B cell (primary cell): ENCODE data around the gene GTF2IRD1. TPM values are rescaled to one million over a fixed set of nuclear protein-coding genes. Genes with fewer than 3 reads are reported as not detected.

Source experiments
- ATAC-seq: fragments of 200-7000 bp; cut with Tn5 transposase; one replicate; pipeline ENCODE4 v1.10.0; 2021; ENCODE audit warnings: low read depth, mild to moderate bottlenecking, moderate number of reproducible peaks, moderate library complexity
- CTCF ChIA-PET: fragments of 350-600 bp; sonication (Branson Sonifier 250); formaldehyde crosslinking; loops from one replicate; lab custom pipeline; 2021; ENCODE audit warnings: antibody characterized with exemption, inconsistent platforms; lab: Charles Lee
- POLR2A ChIA-PET: fragments of 350-600 bp; sonication (Branson Sonifier 250); formaldehyde crosslinking; loops from one replicate; lab custom pipeline; 2021; ENCODE audit warnings: antibody characterized with exemption; lab: Charles Lee
- DNase-seq: peaks from one replicate; pipeline ENCODE4 v3.0.0; 2013
- H2AFZ ChIP-seq: 2 replicates; pipeline ENCODE4 v1.6.1; 2012; ENCODE audit warnings: mild to moderate bottlenecking, low read depth, low read length; ENCODE audit not compliant: insufficient read depth, poor library complexity, severe bottlenecking
- H3K27ac ChIP-seq, 2 donors: 1 replicate in 1 of 2; 2 replicates in 1 of 2; pipeline ENCODE4 v1.5.1; 2012 to 2013; ENCODE audit warnings: low read length in 2 of 2, mild to moderate bottlenecking in 2 of 2, moderate library complexity in 1 of 2
- H3K27me3 ChIP-seq, 4 experiments: fragments of 200-600 bp in 1 of 4; sonication (generic) in 1 of 4; replicated peaks in 1 of 4; 1 replicate in 2 of 4; 2 replicates in 2 of 4; pipeline versions ENCODE4 v1.6.1 to v1.7.0; 2013 to 2016; ENCODE audit warnings: low read length in 3 of 4, mild to moderate bottlenecking in 2 of 4, mixed read lengths in 1 of 4, moderate library complexity in 1 of 4; ENCODE audit not compliant: insufficient read depth in 4 of 4, control insufficient read depth in 3 of 4; ENCODE audit errors: control extremely low read depth in 1 of 4
- H3K36me3 ChIP-seq, 2 experiments: replicated peaks in 1 of 2; 1 replicate in 1 of 2; 2 replicates in 1 of 2; pipeline versions ENCODE4 v1.6.1 to v1.7.1; 2013; ENCODE audit warnings: low read length in 1 of 2; ENCODE audit not compliant: insufficient read depth in 2 of 2, control insufficient read depth in 1 of 2; ENCODE audit errors: control extremely low read depth in 1 of 2, extremely low read depth in 1 of 2
- H3K4me1 ChIP-seq, 2 donors: fragments of 200-600 bp in 1 of 2; sonication (generic) in 1 of 2; 1 replicate in 1 of 2; 2 replicates in 1 of 2; pipeline versions ENCODE4 v1.5.1 to v1.6.1; 2013 to 2017; ENCODE audit warnings: low read length in 2 of 2; ENCODE audit not compliant: control insufficient read depth in 2 of 2, insufficient read depth in 2 of 2
- H3K4me2 ChIP-seq: replicated peaks from 2 replicates; pipeline ENCODE3; 2012; ENCODE audit warnings: mild to moderate bottlenecking, low read depth, low read length; ENCODE audit not compliant: poor library complexity, severe bottlenecking
- H3K4me3 ChIP-seq, 5 experiments: fragments of 200-600 bp in 1 of 5; sonication (generic) in 1 of 5; 1 replicate in 3 of 5; 2 replicates in 2 of 5; pipeline versions ENCODE4 v1.5.1 to v1.7.0; 2011 to 2016; ENCODE audit warnings: low read length in 4 of 5, mild to moderate bottlenecking in 4 of 5, low read depth in 2 of 5, control low read depth in 1 of 5, moderate library complexity in 1 of 5; ENCODE audit not compliant: insufficient read depth in 1 of 5; ENCODE audit errors: control extremely low read depth in 1 of 5, extremely low read depth in 1 of 5
- H3K79me2 ChIP-seq: fragments of 200-600 bp; sonication (generic); one replicate; pipeline ENCODE4 v1.6.0; 2016; ENCODE audit warnings: low read length; ENCODE audit not compliant: control insufficient read depth, insufficient read depth
- H3K9ac ChIP-seq: fragments of 200-600 bp; sonication (generic); 2 replicates; pipeline ENCODE4 v1.6.1; 2017; ENCODE audit warnings: mild to moderate bottlenecking, low read length, moderate library complexity
- H3K9me3 ChIP-seq, 3 donors: one replicate each; pipeline versions ENCODE4 v1.6.1 to v1.7.1; 2013; ENCODE audit warnings: low read length in 2 of 3; ENCODE audit not compliant: control insufficient read depth in 2 of 3, insufficient read depth in 1 of 3; ENCODE audit errors: control extremely low read depth in 1 of 3
- H4K20me1 ChIP-seq: 2 replicates; pipeline ENCODE4 v1.6.0; 2012; ENCODE audit warnings: mild to moderate bottlenecking, low read length; ENCODE audit not compliant: insufficient read depth, control insufficient read depth, poor library complexity, severe bottlenecking
- H3K27ac Mint-ChIP-seq: one replicate; pipeline ENCODE4 v1.8.0; 2021; ENCODE audit warnings: mixed read lengths
- H3K27me3 Mint-ChIP-seq: one replicate; pipeline ENCODE4 v1.8.0; 2021; ENCODE audit warnings: mixed read lengths
- H3K4me1 Mint-ChIP-seq: one replicate; pipeline ENCODE4 v1.8.0; 2021; ENCODE audit warnings: mixed read lengths
- H3K4me3 Mint-ChIP-seq: one replicate; pipeline ENCODE4 v1.8.0; 2021; ENCODE audit warnings: mixed read lengths
- H3K9me3 Mint-ChIP-seq: one replicate; pipeline ENCODE4 v1.8.0; 2022; ENCODE audit warnings: mixed read lengths; ENCODE audit not compliant: insufficient read depth
- EZH2 ChIP-seq: IDR thresholded peaks from 2 replicates; pipeline ENCODE4 v1.6.1; 2012; ENCODE audit warnings: borderline replicate concordance, low read depth, mild to moderate bottlenecking, moderate library complexity, low read length; ENCODE audit not compliant: insufficient read depth, poor library complexity, severe bottlenecking
- WGBS: methylation state at CpG from one replicate; pipeline ENCODE4 v1.1.5; 2013; ENCODE audit warnings: missing lambda C conversion rate; ENCODE audit not compliant: insufficient coverage; 5-methylcytosine and 5-hydroxymethylcytosine counted together
- intact Hi-C: fragments of 100-400 bp; cut with micrococcal nuclease; formaldehyde crosslinking; loops from one replicate; pipeline ENCODE4 v1.10.0; 2022
- polyA plus RNA-seq: library from polyadenylated mRNA; depleted of rRNA; stranded (reverse); fragments of >200 nt; gene quantifications from 2 replicates; pipeline ENCODE4 v1.2.3, GENCODE V29; 2012
- total RNA-seq, 2 donors: library from RNA; stranded (reverse); fragments of 120-200 nt in 1 of 2; gene quantifications; 1 replicate in 1 of 2; 2 replicates in 1 of 2; pipeline versions ENCODE4 v1.2.3 to v1.2.4, GENCODE V29; 2013 to 2022
- TF ChIP-seq, protein P1 (sequence below): fragments of 200-600 bp; IDR thresholded peaks from one replicate; pipeline ENCODE4 v1.8.0; 2022; ENCODE audit warnings: antibody characterized with exemption, mild to moderate bottlenecking

The GTF2IRD1 gene
- total and polyA plus RNA-seq, 2 donors (not counting 1 experiment from before 2014, with no cell fraction given) = 0.45 to 2.2 TPM

DNA sequence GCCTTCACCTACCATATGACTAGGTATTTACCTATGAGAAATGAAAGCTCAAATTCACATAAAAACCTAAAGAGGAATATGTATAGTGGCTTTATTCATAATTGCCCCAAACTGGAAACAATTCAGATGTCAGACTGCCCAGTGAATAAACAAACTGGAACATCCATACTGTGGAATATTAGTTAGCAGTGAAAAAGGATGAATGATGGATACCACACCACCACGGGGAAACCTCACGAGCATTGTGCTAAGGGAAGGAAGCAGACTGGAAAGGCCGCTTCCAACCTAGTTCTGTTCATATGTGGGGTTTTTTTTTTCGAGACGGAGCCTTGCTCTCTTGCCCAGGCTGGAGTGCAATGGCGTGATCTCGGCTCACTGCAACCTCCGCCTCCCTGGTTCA is 16.8 kb downstream of the GTF2IRD1 start:
- Histone ChIP-seq H3K27me3 (peaks cover 0 to 7% (median 0%) of the 10 kb centered on the region in 4 experiments), H2AFZ (no peak overlapping the region), H3K4me3 (no peak overlapping the region), H3K79me2 (no peaks in the 10 kb centered on the region), H3K9me3 (peaks cover 0 to 5% (median 0%) of the 10 kb centered on the region in 3 donors), H4K20me1 (no peaks in the 10 kb centered on the region), H3K27ac (no peak overlapping the region), H3K4me2 (no peak overlapping the region), H3K9ac (no peak overlapping the region), H3K36me3 (no peaks in the 10 kb centered on the region), H3K4me1 (peaks cover 0 to 5% of the 10 kb centered on the region in 2 donors)
- ChIA-PET POLR2A (no interaction called here), CTCF (interaction anchor here (0.6 kb wide), 1 partner anchor 99 kb away, joined by 6 read pairs; no protein-coding TSS in a partner anchor)
- intact Hi-C loops = no loop called here
- DNase-seq = no peak
- peaks cover 3% of the 10 kb centered on the region for H3K27me3 Mint-ChIP-seq
- no peak overlapping the region for H3K27ac Mint-ChIP-seq
- ATAC-seq = no peak
- 100% methylated on average over 5 of the region's 8 CpGs for whole genome bisulfite sequencing
- H3K4me1 Mint-ChIP-seq = peaks cover 7% of the 10 kb centered on the region
- H3K9me3 Mint-ChIP-seq = no peaks in the 10 kb centered on the region
- TF ChIP-seq, protein P1, sequence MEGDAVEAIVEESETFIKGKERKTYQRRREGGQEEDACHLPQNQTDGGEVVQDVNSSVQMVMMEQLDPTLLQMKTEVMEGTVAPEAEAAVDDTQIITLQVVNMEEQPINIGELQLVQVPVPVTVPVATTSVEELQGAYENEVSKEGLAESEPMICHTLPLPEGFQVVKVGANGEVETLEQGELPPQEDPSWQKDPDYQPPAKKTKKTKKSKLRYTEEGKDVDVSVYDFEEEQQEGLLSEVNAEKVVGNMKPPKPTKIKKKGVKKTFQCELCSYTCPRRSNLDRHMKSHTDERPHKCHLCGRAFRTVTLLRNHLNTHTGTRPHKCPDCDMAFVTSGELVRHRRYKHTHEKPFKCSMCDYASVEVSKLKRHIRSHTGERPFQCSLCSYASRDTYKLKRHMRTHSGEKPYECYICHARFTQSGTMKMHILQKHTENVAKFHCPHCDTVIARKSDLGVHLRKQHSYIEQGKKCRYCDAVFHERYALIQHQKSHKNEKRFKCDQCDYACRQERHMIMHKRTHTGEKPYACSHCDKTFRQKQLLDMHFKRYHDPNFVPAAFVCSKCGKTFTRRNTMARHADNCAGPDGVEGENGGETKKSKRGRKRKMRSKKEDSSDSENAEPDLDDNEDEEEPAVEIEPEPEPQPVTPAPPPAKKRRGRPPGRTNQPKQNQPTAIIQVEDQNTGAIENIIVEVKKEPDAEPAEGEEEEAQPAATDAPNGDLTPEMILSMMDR = no peak
- TF ChIP-seq EZH2 = no peak
- H3K4me3 Mint-ChIP-seq = no peak overlapping the region

DNA sequence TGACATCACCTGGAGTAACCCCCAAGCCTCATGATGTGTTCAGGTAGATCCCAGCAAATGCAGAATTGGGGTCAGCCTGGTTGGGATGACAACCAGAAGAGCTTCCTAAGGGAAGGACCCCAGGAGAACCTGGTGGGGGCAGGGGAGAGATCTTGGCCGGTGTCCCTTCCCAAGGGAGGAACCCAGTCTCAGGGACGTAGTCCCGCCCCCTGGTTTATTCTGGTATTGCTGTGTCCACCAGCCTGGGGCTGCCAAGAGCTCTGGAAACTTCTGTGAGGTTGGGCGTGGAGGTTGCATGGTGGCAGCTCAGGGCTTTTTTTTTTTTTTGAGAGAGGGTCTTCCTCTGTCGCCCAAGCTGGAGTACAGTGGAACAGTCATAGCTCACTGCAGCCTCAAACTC is 19.4 kb downstream of the GTF2IRD1 start:
- WGBS = 71% methylated on average over 3 of the region's 5 CpGs
- no peak overlapping the region for H3K4me3 ChIP-seq
- no peaks in the 10 kb centered on the region for H3K36me3 ChIP-seq
- Mint-ChIP-seq H3K4me3 (no peak overlapping the region), H3K9me3 (no peaks in the 10 kb centered on the region), H3K27me3 (peaks cover 2% of the 10 kb centered on the region), H3K27ac (no peak overlapping the region), H3K4me1 (peaks cover 17% of the 10 kb centered on the region)
- H3K27ac ChIP-seq = no peak overlapping the region
- H2AFZ ChIP-seq = no peak overlapping the region
- peaks cover 0 to 4% (median 0%) of the 10 kb centered on the region in 4 experiments for H3K27me3 ChIP-seq
- TF ChIP-seq, protein P1 = no peak
- no peak for TF ChIP-seq EZH2
- ChIA-PET POLR2A (interaction anchor here (0.6 kb wide), 1 partner anchor 46 kb away, joined by 3 read pairs; no protein-coding TSS in a partner anchor), CTCF (no interaction called here)
- intact Hi-C loops = no loop called here
- H3K79me2 ChIP-seq = no peaks in the 10 kb centered on the region
- no peak overlapping the region for H3K9ac ChIP-seq
- H3K4me1 ChIP-seq = peaks cover 0 to 5% of the 10 kb centered on the region in 2 donors
- H3K4me2 ChIP-seq = no peak overlapping the region
- DNase-seq = no peak
- no peak for ATAC-seq
- no peaks in the 10 kb centered on the region for H4K20me1 ChIP-seq
- H3K9me3 ChIP-seq = peaks cover 0 to 5% (median 0%) of the 10 kb centered on the region in 3 donors
